ENCODE results near the gene DCBLD1. TPM values are rescaled to one million over a fixed set of nuclear protein-coding genes. Genes with fewer than 3 reads are reported as not detected.

The DCBLD1 gene
- total and polyA plus RNA-seq, 12 donors = 2.7 to 7.2 (median 4.2) TPM

DNA sequence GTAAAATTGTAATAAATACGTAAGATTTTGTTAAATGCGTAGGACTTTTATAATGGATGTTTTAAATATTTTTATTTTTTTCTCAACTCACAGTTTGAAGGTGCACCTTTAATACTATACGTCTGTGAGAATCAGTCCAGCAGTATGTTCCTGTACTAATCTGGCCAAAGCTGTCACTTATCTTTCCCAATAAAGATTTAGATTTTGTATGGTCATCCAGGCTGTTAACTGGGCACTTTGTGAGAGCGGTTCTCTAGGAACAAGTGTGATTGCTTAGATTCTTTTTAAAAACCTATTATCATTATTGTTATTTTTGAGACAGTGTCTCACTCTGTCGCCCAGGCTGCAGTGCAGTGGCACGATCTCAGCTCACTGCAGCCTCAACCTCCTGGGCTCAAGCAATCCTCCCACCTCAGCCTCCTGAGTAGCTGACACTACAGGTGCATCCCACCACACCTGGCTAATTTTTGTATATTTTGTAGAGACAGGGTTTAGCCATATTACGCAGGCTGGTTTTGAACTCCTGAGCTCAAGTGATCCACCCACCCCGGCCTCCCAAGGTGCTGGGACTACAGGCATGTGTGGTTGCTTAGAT, 1.7 kb downstream of the DCBLD1 start:
- no peaks in the 10 kb centered on the region for H3K9me3 ChIP-seq
- peak overlapping the region in 9 of 10 donors; percentile 79 to 94 (median 90) for H3K27ac ChIP-seq
- H3K4me1 ChIP-seq = peaks cover 5 to 29% (median 18%) of the 10 kb centered on the region in 9 donors
- no peaks in the 10 kb centered on the region for H3K36me3 ChIP-seq
- WGBS, 2 donors = 74 to 76% methylated on average over 8 of the region's 8 CpGs
- H3K27me3 ChIP-seq = peaks cover 0 to 24% (median 0%) of the 10 kb centered on the region in 7 donors
- intact Hi-C loops (cut with DNase I) = loop anchor here in 6 of 10 donors (1.0 to 10.0 kb wide), 6 partner anchors 48 to 121 kb away; partner anchors contain the start of gene GOPC (in 2 of the 6)
- TF ChIP-seq, protein P1, sequence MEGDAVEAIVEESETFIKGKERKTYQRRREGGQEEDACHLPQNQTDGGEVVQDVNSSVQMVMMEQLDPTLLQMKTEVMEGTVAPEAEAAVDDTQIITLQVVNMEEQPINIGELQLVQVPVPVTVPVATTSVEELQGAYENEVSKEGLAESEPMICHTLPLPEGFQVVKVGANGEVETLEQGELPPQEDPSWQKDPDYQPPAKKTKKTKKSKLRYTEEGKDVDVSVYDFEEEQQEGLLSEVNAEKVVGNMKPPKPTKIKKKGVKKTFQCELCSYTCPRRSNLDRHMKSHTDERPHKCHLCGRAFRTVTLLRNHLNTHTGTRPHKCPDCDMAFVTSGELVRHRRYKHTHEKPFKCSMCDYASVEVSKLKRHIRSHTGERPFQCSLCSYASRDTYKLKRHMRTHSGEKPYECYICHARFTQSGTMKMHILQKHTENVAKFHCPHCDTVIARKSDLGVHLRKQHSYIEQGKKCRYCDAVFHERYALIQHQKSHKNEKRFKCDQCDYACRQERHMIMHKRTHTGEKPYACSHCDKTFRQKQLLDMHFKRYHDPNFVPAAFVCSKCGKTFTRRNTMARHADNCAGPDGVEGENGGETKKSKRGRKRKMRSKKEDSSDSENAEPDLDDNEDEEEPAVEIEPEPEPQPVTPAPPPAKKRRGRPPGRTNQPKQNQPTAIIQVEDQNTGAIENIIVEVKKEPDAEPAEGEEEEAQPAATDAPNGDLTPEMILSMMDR (IDR thresholded peaks at IDR 0.05) = no peak
- ATAC-seq (no peak), DNase-seq (no peak)
- peak overlapping the region in 9 of 10 donors; percentile 62 to 92 (median 85) for H3K4me3 ChIP-seq

DNA sequence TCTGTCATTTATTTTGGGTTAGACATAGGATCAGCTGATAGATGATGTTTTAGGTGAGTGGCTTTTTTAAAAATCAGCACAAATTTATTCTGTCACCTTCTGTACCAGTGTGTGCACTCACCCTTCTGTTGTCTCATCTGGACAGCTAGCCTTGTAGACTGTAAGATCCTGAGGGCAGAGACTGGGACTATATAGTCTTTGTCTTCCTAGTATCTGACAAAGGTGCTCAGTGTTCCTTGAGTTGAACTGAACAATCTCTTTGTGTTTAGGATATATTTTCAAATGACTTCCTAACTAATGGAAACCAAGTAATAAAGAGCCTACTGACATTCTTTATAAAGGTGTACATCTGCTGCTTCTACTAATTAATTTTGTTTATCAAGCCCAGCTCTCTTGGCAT, 3.0 kb downstream of the DCBLD1 start:
- peak overlapping the region in 2 of 10 donors; percentile 62 to 85 for H3K4me3 ChIP-seq
- H3K36me3 ChIP-seq = no peaks in the 10 kb centered on the region
- no peak for DNase-seq
- H3K4me1 ChIP-seq = peaks cover 5 to 29% (median 18%) of the 10 kb centered on the region in 9 donors
- H3K27me3 ChIP-seq = peaks cover 0 to 24% (median 0%) of the 10 kb centered on the region in 7 donors
- ATAC-seq = no peak
- TF ChIP-seq, protein P1 (IDR thresholded peaks at IDR 0.05) = no peak
- H3K27ac ChIP-seq = peak overlapping the region in 2 of 10 donors; percentile 79 to 90
- H3K9me3 ChIP-seq = no peaks in the 10 kb centered on the region
- intact Hi-C loops (cut with DNase I) = loop anchor here in 2 of 10 donors (10.0 kb wide), 2 partner anchors 59 to 119 kb away; partner anchors contain the start of gene GOPC (in 1 of the 2)

DNA sequence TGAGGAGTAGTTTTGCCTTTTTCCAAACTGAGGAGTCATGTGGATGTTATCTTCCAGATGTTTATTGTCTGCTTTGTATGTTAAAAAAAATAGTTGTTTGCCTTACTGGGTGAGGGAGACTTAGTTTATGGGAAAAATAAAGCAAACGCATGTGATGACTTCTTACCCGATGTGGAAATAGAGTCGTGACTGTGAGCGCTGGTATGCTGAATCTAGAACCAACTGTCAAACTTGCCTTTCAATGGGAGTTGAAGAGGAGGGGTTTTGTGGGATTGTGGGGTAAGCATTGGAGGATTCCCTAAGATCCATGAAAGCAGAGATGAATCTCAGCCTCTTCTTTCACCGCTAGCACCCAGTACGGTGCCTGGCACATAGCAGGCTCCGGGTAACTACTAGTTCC, 5.3 kb downstream of the DCBLD1 start:
- no peak overlapping the region for H3K4me3 ChIP-seq
- peaks cover 5 to 17% (median 9%) of the 10 kb centered on the region in 9 donors for H3K4me1 ChIP-seq
- no peaks in the 10 kb centered on the region for H3K36me3 ChIP-seq
- DNase-seq = no peak
- no peaks in the 10 kb centered on the region for H3K9me3 ChIP-seq
- H3K27ac ChIP-seq = peak overlapping the region in 1 of 10 donors; percentile 54
- intact Hi-C loops (cut with DNase I) = loop anchor here in 2 of 10 donors (10.0 kb wide), 2 partner anchors 57 to 117 kb away; partner anchors contain the start of gene GOPC (in 1 of the 2)
- no peak for ATAC-seq
- H3K27me3 ChIP-seq = peaks cover 0 to 8% (median 0%) of the 10 kb centered on the region in 7 donors
- TF ChIP-seq, protein P1 (IDR thresholded peaks at IDR 0.05) = no peak
- WGBS, 2 donors = 84 to 93% methylated on average over 7 of the region's 7 CpGs

DNA sequence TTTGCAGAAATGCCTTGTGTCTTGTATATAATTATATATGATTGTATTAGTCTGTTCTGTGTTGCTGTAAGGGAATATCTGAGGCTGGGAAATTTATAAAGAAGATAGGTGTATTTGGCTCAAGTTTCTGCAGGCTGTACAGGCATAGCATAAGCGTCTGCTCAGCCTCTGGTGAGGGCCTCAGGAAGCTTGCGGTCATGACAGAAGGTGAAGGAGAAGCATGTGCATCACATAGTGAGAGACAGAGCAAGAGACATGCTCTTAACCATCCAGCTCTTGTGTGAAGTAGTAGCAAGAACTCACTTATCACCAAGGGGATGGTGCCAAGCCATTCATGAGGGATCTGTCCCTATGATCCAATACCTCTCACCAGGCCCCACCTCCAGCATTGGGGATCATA, 6.5 kb downstream of the DCBLD1 start:
- 96 to 100% methylated on average over 2 of the region's 2 CpGs for WGBS, 2 donors

More for the DNA sequence above, 6.5 kb downstream of the DCBLD1 start:
- H3K4me1 ChIP-seq = peaks cover 3 to 14% (median 8%) of the 10 kb centered on the region in 9 donors
- ATAC-seq (no peak), DNase-seq (no peak)
- H3K36me3 ChIP-seq = no peaks in the 10 kb centered on the region
- H3K4me3 ChIP-seq = no peak overlapping the region
- peaks cover 0 to 8% (median 0%) of the 10 kb centered on the region in 7 donors for H3K27me3 ChIP-seq
- intact Hi-C loops (cut with DNase I) = loop anchor here in 2 of 10 donors (10.0 kb wide), 2 partner anchors 56 to 116 kb away; partner anchors contain the start of gene GOPC (in 1 of the 2)
- no peak overlapping the region for H3K27ac ChIP-seq
- no peaks in the 10 kb centered on the region for H3K9me3 ChIP-seq
- TF ChIP-seq, protein P1 (IDR thresholded peaks at IDR 0.05) = no peak

All from heart right ventricle (tissue), 16 donors.